Measurements from ENCODE around the gene GMPS.
A peak's percentile ranks its signal among the peaks of the same experiment; 100 is the strongest.
"Not testable (repeated sequence)": the region's sequence is repeated elsewhere in the genome, so short reads cannot be mapped to it uniquely, and the experiment has no call there.

The GMPS gene

GRCh38 chr3:155870133-155870944, at the start of gene GMPS:
TSS of gene GMPS (plus strand) at chr3:155870650. CDS start at chr3:155870871, 221 bp downstream.
- DNase-seq (ENCODE audit: low read depth): peak; percentile 96

GRCh38 chr3:155828490-155829098, 41.9 kb upstream of the GMPS start:
- DNase-seq (ENCODE audit: low read depth): not testable (repeated sequence)

- DNase-seq (ENCODE audit: low read depth): no peak
These were observed 34.9 kb upstream of the GMPS start for GRCh38 chr3:155835341-155836071.

GRCh38 chr3:155843569-155843968, 26.9 kb upstream of the GMPS start:
- DNase-seq (ENCODE audit: low read depth): no peak

- DNase-seq (ENCODE audit: low read depth): no peak
These were observed 24.3 kb upstream of the GMPS start for GRCh38 chr3:155846119-155846518.

GRCh38 chr3:155847993-155848392, 22.5 kb upstream of the GMPS start:
- no peak for DNase-seq (ENCODE audit: low read depth)

GRCh38 chr3:155849404-155849803, 21.0 kb upstream of the GMPS start:
- DNase-seq (ENCODE audit: low read depth): not testable (repeated sequence)

GRCh38 chr3:155852341-155852740, 18.1 kb upstream of the GMPS start:
- no peak for DNase-seq (ENCODE audit: low read depth)

GRCh38 chr3:155853214-155854140, 17.0 kb upstream of the GMPS start:
- DNase-seq (ENCODE audit: low read depth): peak; percentile 11

- DNase-seq (ENCODE audit: low read depth): peak; percentile 98
These were observed 16.1 kb upstream of the GMPS start, which contains the start of gene SLC33A1 for GRCh38 chr3:155854141-155854940. TSS of gene SLC33A1 (minus strand) at chr3:155854427. CDS start at chr3:155853997, 430 bp downstream.

GRCh38 chr3:155859859-155860258, 10.6 kb upstream of the GMPS start:
- DNase-seq (ENCODE audit: low read depth): no peak

GRCh38 chr3:155860424-155860823, 10.0 kb upstream of the GMPS start:
- not testable (repeated sequence) for DNase-seq (ENCODE audit: low read depth)

- DNase-seq (ENCODE audit: low read depth): no peak
These were observed 8.8 kb upstream of the GMPS start for GRCh38 chr3:155861476-155862183.

- DNase-seq (ENCODE audit: low read depth): peak; percentile 21
These were observed 8.0 kb upstream of the GMPS start for GRCh38 chr3:155862290-155862982.

- no peak for DNase-seq (ENCODE audit: low read depth)
These were observed 7.2 kb upstream of the GMPS start for GRCh38 chr3:155863072-155863784.

GRCh38 chr3:155869691-155870090, 759 bp upstream of the GMPS start:
- no peak for DNase-seq (ENCODE audit: low read depth)

GRCh38 chr3:155870945-155871745, 695 bp downstream of the GMPS start:
- DNase-seq (ENCODE audit: low read depth): peak; percentile 14

GRCh38 chr3:155871746-155872158, 1.3 kb downstream of the GMPS start:
- no peak for DNase-seq (ENCODE audit: low read depth)

Data from stimulated activated CD8-positive, alpha-beta memory T cell treated with anti-CD3 and anti-CD28 coated beads, Interleukin-12 subunit alpha, Interleukin-12 subunit beta, amount 100 ng/mL, for 4 hours (primary cell).